Kidney (tissue), 14 donors: ENCODE measurements around the gene C19orf81. TPM values are rescaled to one million over a fixed set of nuclear protein-coding genes. Genes with fewer than 3 reads are reported as not detected.

ENCODE experiments used
- DNase-seq, 5 donors: peaks; one replicate each; pipeline ENCODE4 v3.0.0-alpha.2; 2013 to 2020
- FAIRE-seq: peaks from 2 replicates; lab custom pipeline; 2012; peaks lifted over from hg19 to GRCh38; lab: Jason Lieb, UNC
- H3K27ac ChIP-seq, 2 donors: one replicate each; pipeline ENCODE4 v1.7.0; 2013; ENCODE audit warnings: low read depth in 2 of 2, low read length in 2 of 2, inconsistent platforms in 1 of 2
- H3K27me3 ChIP-seq: one replicate; pipeline ENCODE4 v1.7.1; 2013; ENCODE audit warnings: low read length, inconsistent platforms; ENCODE audit not compliant: control insufficient read depth, insufficient read depth
- H3K36me3 ChIP-seq, 3 donors: one replicate each; pipeline versions ENCODE4 v1.7.0 to v1.7.1; 2013; ENCODE audit warnings: low read length in 3 of 3, control low read depth in 1 of 3, inconsistent platforms in 1 of 3; ENCODE audit not compliant: insufficient read depth in 3 of 3, control insufficient read depth in 2 of 3
- H3K4me1 ChIP-seq, 3 donors: one replicate each; pipeline versions ENCODE4 v1.7.0 to v1.7.1; 2013; ENCODE audit warnings: low read length in 3 of 3, inconsistent platforms in 1 of 3, low read depth in 1 of 3; ENCODE audit not compliant: control insufficient read depth in 2 of 3, insufficient read depth in 2 of 3
- H3K4me3 ChIP-seq, 3 donors: one replicate each; pipeline versions ENCODE4 v1.7.0 to v1.8.1; 2013; ENCODE audit warnings: low read length in 3 of 3, control low read depth in 1 of 3, inconsistent platforms in 1 of 3
- H3K9ac ChIP-seq, 3 donors: one replicate each; pipeline versions ENCODE4 v1.7.0 to v1.7.1; 2013; ENCODE audit warnings: low read length in 3 of 3, control low read depth in 1 of 3, inconsistent platforms in 1 of 3
- H3K9me3 ChIP-seq, 3 donors: one replicate each; pipeline versions ENCODE4 v1.7.0 to v1.7.1; 2013; ENCODE audit warnings: low read length in 3 of 3, control low read depth in 1 of 3, inconsistent platforms in 1 of 3; ENCODE audit not compliant: control insufficient read depth in 2 of 3, insufficient read depth in 1 of 3
- intact Hi-C: fragments of 100-400 bp; cut with DNase I; formaldehyde crosslinking; loops from one replicate; pipeline ENCODE4 v1.11.1; 2022
- polyA plus RNA-seq: library from polyadenylated mRNA; stranded (reverse); fragments of 350-450 nt; fragmentation: Illumina TruSeq; extraction: RNeasy Lipid Tissue Mini Kit (QIAGEN cat#74804); gene quantifications from one replicate; pipeline ENCODE4 v1.2.3, GENCODE V29; 2014; ENCODE audit warnings: low read depth, low replicate concordance; ENCODE audit not compliant: insufficient read depth
- total RNA-seq: library from RNA; stranded (reverse); fragmentation: NEBNext Ultra II Directional; extraction: Animal tissue kit (Norgen Biotek cat#: 25700); gene quantifications from one replicate; pipeline ENCODE4 v1.2.1, GENCODE V29; 2021
- TF ChIP-seq, protein P1 (sequence below): IDR thresholded peaks from 3 replicates; pipeline ENCODE4 v1.5.1; 2012; ENCODE audit warnings: mild to moderate bottlenecking, moderate library complexity, borderline replicate concordance; ENCODE audit not compliant: insufficient read depth; ENCODE audit errors: extremely low read depth
- donor health status: control.
- donor health status: control.
- donor health status: control.
- donor health status: control.
- donor health status: control.
- donor health status: DM: yes; HTN: yes; CAD: no.
- donor health status: Normal renal cell carcinoma (clear cell type).

C19orf81 gene
- total and polyA plus RNA-seq, 2 donors from 2014 or later, result 1.6 to 3.0 TPM

DNA sequence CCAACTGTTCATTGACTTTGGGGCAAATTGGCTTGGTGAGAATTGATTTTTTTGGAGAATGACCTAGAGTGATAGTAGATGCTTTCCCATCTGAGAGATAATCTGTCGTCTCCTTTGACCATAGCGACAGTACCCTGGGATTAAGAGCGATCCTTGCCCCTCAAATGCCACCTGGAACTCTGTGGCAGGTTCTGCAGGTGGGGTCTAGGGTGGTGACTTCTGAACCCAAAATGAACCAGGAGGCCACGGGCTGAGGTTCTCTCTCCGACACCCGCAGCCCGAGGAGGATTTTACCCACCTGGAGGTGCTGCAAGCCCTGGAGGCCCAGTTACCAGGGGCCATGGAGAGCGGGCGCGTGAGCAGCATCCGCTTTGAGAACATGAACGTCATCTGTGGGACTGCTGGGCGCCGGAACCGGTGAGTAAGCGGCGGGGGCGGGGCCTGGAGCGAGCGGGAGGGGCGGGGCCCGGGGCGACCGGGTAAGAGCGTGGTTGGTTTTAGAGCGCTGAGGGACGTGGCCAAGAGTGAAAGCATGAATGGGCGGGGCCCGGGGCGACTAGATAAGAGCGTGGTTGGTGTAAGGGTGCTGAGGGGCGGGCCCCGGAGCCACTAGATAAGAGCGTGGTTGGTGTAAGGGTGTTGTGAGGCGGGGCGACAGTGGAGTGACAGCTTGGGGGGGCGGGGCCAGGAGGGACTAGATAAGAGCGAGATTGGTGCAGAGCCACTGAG lies 8.6 kb downstream of the C19orf81 start:
- peak overlapping the region in 1 of 3 donors; percentile 11 for H3K9ac ChIP-seq
- peak; percentile 97 to 100 (median 100) for DNase-seq

DNA sequence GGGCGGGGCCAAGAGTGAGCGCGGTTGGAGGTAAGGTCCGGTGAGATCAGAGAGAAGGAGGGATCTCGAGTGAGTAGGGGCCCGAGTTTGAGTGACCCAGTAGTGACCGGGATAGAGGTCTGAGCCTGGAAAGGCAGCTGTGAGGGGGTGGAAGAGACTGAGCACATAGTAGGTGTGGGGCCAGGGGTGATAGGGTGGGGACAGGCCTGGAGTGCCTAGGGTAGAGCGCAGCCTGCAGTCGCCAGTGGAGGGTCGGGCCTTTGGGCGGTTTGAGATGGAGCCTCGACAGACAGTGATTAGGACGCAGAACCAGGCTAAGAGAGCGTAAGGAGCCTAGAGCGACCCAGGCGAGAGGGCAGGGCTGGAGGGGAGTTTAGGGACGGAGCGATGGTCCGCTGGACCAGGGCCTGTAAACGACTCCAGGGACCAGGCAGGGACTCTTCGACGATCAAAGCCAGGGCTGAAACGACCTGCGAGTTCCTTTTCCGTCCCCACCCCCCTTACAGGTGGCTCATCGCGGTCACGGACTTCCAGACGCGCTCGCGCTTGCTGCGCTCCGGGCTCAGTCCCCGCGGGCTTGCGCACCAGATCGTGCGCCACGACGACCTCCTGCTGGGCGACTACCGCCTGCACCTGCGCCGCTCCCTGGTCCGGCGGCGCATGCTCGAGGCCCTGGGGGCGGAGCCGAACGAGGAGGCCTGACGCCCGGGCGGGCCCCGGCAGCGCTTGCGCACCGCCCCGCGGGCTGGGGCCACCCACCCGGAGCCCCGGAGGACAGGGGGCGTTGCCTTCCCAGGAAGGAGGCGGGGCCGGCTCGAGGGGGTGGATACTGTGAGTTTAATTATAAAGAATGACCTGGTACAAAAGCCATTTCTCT lies 9.4 kb downstream of the C19orf81 start:
- FAIRE-seq (no peak), DNase-seq (peak; percentile 92 to 97 (median 96))
- intact Hi-C loops, result no loop called here
- H3K9me3 ChIP-seq, result no peaks in the 10 kb centered on the region
- peak overlapping the region in 2 of 3 donors; percentile 39 to 55 for H3K9ac ChIP-seq
- H3K4me3 ChIP-seq, result peak overlapping the region; percentile 44 to 72 (median 56)
- no peaks in the 10 kb centered on the region for H3K36me3 ChIP-seq
- TF ChIP-seq, protein P1, sequence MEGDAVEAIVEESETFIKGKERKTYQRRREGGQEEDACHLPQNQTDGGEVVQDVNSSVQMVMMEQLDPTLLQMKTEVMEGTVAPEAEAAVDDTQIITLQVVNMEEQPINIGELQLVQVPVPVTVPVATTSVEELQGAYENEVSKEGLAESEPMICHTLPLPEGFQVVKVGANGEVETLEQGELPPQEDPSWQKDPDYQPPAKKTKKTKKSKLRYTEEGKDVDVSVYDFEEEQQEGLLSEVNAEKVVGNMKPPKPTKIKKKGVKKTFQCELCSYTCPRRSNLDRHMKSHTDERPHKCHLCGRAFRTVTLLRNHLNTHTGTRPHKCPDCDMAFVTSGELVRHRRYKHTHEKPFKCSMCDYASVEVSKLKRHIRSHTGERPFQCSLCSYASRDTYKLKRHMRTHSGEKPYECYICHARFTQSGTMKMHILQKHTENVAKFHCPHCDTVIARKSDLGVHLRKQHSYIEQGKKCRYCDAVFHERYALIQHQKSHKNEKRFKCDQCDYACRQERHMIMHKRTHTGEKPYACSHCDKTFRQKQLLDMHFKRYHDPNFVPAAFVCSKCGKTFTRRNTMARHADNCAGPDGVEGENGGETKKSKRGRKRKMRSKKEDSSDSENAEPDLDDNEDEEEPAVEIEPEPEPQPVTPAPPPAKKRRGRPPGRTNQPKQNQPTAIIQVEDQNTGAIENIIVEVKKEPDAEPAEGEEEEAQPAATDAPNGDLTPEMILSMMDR, result no peak
- no peaks in the 10 kb centered on the region for H3K27me3 ChIP-seq
- peak overlapping the region; percentile 41 to 65 for H3K27ac ChIP-seq
- H3K4me1 ChIP-seq, result peaks cover 0 to 2% (median 0%) of the 10 kb centered on the region in 3 donors

More for the DNA sequence above, 8.6 kb downstream of the C19orf81 start:
- no peak for FAIRE-seq
- Histone ChIP-seq H3K36me3 (no peaks in the 10 kb centered on the region), H3K4me1 (peaks cover 0 to 2% (median 0%) of the 10 kb centered on the region in 3 donors), H3K4me3 (peak overlapping the region in 1 of 3 donors; percentile 26), H3K9me3 (no peaks in the 10 kb centered on the region), H3K27me3 (no peaks in the 10 kb centered on the region), H3K27ac (no peak overlapping the region)
- intact Hi-C loops, result no loop called here
- TF ChIP-seq, protein P1, result no peak

DNA sequence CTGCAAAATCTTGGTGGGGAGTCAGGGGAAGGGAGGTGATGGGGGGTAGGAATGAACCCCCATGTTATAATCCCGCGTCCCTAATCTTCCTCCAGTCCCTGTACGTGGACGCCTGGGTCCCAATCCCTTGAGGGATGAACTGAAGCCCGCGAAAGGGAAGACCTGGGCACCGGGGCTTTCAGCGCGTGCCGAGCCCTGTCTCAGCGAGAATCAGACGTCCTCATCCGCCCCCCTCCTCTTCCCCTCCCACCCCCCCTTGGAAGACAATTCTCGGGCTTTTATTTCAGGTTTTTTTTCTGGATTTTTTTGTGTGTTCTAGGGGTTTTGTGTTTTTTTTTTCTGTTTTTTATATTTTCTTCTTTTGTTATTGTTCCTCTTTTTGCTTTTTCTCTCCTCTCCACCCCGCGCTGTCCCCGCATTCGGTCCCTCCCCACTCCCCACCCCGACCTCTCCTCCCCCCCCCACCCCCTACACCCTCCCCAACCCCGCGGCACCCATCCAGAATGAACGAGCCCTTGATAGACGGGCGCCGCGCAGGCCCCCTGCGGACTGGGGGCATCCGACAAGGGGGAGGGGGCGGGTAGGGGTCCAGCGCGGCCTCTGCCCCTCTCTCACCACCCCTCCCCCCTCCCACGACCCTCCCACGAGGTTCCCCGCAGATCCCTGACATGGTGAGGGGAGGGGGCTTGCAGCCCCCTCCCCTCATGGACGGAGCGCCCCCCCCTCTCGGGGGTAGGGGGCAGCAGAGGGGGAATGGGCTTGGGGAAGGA lies 10.3 kb downstream of the C19orf81 start:
- no peaks in the 10 kb centered on the region for H3K9me3 ChIP-seq
- H3K4me3 ChIP-seq, result peak overlapping the region in 1 of 3 donors; percentile 24
- DNase-seq (peak in 2 of 5 donors; percentile 61 to 82), FAIRE-seq (no peak)
- H3K27me3 ChIP-seq, result no peaks in the 10 kb centered on the region
- no peaks in the 10 kb centered on the region for H3K36me3 ChIP-seq
- intact Hi-C loops, result no loop called here
- no peak overlapping the region for H3K27ac ChIP-seq
- peaks cover 0 to 2% (median 0%) of the 10 kb centered on the region in 3 donors for H3K4me1 ChIP-seq
- H3K9ac ChIP-seq, result no peak overlapping the region
- TF ChIP-seq, protein P1, result no peak
